WERI-Rb-1 (cell line): Measurements from ENCODE around the gene OXER1.

ENCODE experiments used
- DNase-seq: peaks from one replicate; pipeline ENCODE4 v3.0.0-alpha.2; 2020
- H3K27ac ChIP-seq: fragments of 250-450 bp; sonication (Bioruptor Pico); 2 replicates; pipeline ENCODE4 v1.5.1; 2020; ENCODE audit warnings: mild to moderate bottlenecking, moderate library complexity
- H3K27me3 ChIP-seq: fragments of 250-450 bp; sonication (Bioruptor Pico); 2 replicates; pipeline ENCODE4 v1.5.1; 2021; ENCODE audit warnings: mild to moderate bottlenecking, low read depth, moderate library complexity; ENCODE audit not compliant: insufficient read depth, severe bottlenecking
- H3K36me3 ChIP-seq: fragments of 250-450 bp; sonication (Bioruptor Pico); 2 replicates; pipeline ENCODE4 v1.5.1; 2020; ENCODE audit warnings: mild to moderate bottlenecking, moderate library complexity
- H3K4me3 ChIP-seq: 2 replicates; pipeline ENCODE4 v1.5.1; 2011; ENCODE audit warnings: low read depth, mild to moderate bottlenecking, control low read depth, low read length
- H3K9me3 ChIP-seq: fragments of 250-450 bp; sonication (Bioruptor Pico); 2 replicates; pipeline ENCODE4 v1.5.1; 2021; ENCODE audit warnings: mild to moderate bottlenecking, moderate library complexity; ENCODE audit not compliant: severe bottlenecking
- TF ChIP-seq, protein P1 (sequence below): IDR thresholded peaks from 2 replicates; pipeline ENCODE4 v1.5.1; 2011; ENCODE audit warnings: low read depth, mild to moderate bottlenecking, control low read depth, inconsistent platforms, low read length

Gene OXER1

DNA sequence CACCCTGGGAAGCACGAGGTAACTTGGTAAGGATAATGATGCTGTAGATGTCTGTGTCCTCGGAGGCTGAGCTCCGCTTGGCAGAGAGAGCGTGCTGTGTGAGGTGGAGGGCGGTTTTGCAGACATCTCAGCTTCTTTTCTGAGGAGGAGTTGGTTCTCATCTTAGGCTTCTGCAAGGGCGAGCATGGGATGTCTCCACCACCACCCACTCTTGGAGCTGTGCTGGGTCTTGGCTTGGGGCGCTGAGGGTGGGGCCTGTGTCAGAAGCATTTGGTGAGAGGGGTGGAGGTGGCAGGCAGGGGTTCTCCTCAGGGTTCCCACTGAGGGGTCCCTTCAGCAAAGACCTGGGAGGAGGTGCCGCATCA, 9.2 kb downstream of the OXER1 start:
- H3K36me3 ChIP-seq, result no peaks in the 10 kb centered on the region
- DNase-seq, result no peak
- H3K27me3 ChIP-seq, result no peaks in the 10 kb centered on the region
- TF ChIP-seq, protein P1, sequence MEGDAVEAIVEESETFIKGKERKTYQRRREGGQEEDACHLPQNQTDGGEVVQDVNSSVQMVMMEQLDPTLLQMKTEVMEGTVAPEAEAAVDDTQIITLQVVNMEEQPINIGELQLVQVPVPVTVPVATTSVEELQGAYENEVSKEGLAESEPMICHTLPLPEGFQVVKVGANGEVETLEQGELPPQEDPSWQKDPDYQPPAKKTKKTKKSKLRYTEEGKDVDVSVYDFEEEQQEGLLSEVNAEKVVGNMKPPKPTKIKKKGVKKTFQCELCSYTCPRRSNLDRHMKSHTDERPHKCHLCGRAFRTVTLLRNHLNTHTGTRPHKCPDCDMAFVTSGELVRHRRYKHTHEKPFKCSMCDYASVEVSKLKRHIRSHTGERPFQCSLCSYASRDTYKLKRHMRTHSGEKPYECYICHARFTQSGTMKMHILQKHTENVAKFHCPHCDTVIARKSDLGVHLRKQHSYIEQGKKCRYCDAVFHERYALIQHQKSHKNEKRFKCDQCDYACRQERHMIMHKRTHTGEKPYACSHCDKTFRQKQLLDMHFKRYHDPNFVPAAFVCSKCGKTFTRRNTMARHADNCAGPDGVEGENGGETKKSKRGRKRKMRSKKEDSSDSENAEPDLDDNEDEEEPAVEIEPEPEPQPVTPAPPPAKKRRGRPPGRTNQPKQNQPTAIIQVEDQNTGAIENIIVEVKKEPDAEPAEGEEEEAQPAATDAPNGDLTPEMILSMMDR, result no peak
- no peak overlapping the region for H3K27ac ChIP-seq
- no peak overlapping the region for H3K4me3 ChIP-seq
- no peaks in the 10 kb centered on the region for H3K9me3 ChIP-seq

DNA sequence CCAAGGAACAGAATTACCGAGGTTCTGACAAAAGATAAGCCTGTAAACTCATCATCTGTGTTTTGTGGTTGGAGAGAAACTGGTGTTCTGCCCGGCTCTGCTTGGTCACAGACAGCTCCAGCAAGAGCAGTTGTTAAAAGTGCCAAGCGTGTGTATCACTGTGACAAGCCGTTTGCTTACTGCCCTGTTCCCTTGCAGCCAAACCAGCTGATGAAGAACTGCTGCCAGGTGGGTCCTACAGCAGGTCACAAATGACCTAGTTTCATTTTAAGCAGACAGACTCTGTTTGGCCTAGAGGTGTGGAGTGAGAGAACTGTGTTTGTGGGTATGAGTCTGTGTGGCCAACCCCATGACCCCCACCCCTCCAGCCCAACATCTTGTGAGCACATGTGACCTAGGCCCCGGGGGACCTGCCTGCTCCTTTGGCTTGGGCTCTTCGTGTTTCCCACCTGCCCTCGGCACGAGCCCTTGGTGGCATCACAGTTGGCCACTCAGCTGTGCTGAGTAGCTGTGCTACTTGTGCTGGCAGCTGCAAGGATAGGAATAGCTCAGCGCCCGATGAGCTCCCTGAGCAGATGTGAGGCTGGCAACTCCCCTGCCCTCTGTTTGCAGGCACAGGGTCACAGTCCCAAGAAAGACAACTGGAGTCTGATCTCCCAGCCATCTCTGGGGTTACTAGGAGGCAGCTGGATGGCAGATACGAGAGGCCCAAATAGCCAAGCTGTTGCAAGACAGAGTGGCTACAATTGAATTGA, 9.7 kb downstream of the OXER1 start:
- TF ChIP-seq, protein P1, result no peak
- no peak overlapping the region for H3K4me3 ChIP-seq
- no peak for DNase-seq
- no peaks in the 10 kb centered on the region for H3K9me3 ChIP-seq
- H3K27ac ChIP-seq, result no peak overlapping the region
- no peaks in the 10 kb centered on the region for H3K36me3 ChIP-seq
- H3K27me3 ChIP-seq, result no peaks in the 10 kb centered on the region

DNA sequence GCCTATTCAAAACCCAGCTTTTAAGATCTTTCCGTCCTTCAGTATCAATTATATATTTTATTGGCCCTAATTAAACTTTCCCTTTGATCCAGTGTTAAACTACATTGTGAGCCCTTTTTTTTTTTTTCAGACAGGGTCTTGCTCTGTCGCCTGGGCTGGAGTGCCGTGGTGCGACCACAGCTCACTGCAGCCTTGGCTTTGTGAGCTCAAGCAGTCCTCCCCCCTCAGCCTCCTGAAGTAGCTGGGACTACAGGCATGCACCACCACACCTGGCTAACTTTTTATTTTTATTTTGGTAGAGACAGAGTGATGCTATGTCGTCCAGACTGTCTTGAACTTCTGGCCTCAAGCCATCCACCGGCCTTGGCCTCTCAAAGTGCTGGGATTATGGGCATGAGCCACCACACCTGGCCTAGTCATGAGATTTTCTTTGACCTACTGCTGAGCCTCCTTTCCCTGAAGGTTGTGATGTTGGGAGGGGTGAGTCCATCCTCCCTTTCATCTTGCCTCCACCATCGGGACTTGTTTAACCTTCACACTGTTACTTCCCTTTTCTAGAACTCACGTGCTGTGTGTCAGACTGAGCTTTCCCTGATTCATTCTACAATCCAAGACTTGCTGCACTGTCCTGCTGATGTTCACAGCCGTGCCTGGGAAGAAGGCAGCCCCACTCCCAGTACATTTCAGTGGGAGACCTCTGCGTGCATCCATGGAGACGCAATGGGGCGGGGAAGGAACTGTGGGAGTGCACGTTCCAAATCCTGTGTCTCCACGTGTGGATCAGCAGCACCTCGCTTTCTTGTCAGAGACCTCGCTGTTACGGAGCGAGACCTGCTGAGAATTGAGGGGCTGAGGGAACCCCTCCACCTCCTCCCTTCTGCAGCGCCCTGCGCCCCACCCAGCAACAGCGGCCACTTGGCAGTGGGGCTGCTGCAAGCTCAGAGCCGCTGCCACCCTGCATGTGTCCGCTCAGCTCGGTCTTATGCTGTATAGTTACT, 10.8 kb downstream of the OXER1 start:
- no peaks in the 10 kb centered on the region for H3K36me3 ChIP-seq
- no peak overlapping the region for H3K4me3 ChIP-seq
- TF ChIP-seq, protein P1, result no peak
- DNase-seq, result no peak
- H3K9me3 ChIP-seq, result no peaks in the 10 kb centered on the region
- H3K27ac ChIP-seq, result no peak overlapping the region
- H3K27me3 ChIP-seq, result no peaks in the 10 kb centered on the region

DNA sequence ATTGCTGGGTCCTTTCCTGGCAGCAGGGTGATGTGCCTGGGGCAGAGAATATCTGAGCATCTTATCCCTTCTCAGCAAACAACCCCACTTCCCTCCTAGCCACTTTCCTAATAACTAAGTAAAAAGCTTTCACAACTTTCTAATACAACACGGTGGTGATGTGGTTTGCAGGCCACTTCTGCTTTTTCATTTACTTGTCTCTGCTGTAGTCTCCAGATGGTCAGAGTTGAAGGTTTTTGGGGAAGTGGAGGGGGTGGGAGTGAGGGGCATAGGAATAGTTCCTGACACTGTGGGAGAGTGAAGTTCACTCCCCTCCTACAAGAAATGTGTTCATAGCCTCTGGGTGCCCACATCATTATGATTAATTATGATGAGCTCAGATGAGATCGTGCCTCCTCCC, 11.6 kb downstream of the OXER1 start:
- Histone ChIP-seq H3K9me3 (no peaks in the 10 kb centered on the region), H3K4me3 (no peak overlapping the region), H3K36me3 (no peaks in the 10 kb centered on the region), H3K27ac (no peak overlapping the region), H3K27me3 (no peaks in the 10 kb centered on the region)
- no peak for DNase-seq
- TF ChIP-seq, protein P1, result no peak

DNA sequence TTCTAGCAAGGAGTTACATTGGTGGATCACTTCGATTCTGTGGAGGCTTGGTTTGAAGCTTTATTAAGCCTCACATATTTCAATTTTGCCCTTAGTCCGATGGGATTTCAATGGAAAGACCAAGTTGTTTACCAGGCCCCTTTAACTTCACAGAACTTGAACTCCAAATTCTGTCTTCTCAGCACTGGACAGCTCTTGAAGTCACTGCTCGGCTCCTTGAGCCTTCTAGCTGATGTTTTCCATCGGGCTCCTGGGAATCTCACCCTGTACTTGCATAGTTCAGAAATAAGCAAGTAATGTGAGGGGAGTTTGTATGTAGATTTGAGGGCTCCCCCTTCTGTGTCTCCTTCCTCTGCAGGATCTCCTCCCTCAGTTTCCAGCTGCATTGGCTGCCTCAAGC, 15.1 kb downstream of the OXER1 start:
- TF ChIP-seq, protein P1, result no peak
- Histone ChIP-seq H3K4me3 (no peak overlapping the region), H3K36me3 (no peaks in the 10 kb centered on the region), H3K9me3 (no peaks in the 10 kb centered on the region), H3K27ac (no peak overlapping the region), H3K27me3 (no peaks in the 10 kb centered on the region)
- no peak for DNase-seq
